ENCODE data around the gene GPN1. TPM values are rescaled to one million over a fixed set of nuclear protein-coding genes. Genes with fewer than 3 reads are reported as not detected.

GPN1 gene
- total and polyA plus RNA-seq, 2 experiments from 2014 or later, result 23.7 to 40.3 TPM

- H3K36me3 Mint-ChIP-seq (ENCODE audit: low read depth), result peaks cover 36% of the 10 kb centered on the region
- Histone ChIP-seq H3K79me2 (replicated peaks; ENCODE audit: insufficient read depth) (peaks cover 27% of the 10 kb centered on the region), H3K4me1 (ENCODE audit: insufficient read depth) (peaks cover 14% of the 10 kb centered on the region), H3K4me2 (no peak overlapping the region), H3K27me3 (ENCODE audit: insufficient read depth) (no peaks in the 10 kb centered on the region), H4K20me1 (replicated peaks; ENCODE audit: insufficient read depth) (no peaks in the 10 kb centered on the region; the same call in 1 of the 2 replicates), H3K27ac (ENCODE audit: low read depth) (no peak overlapping the region), H3K4me3 (no peak overlapping the region), H3F3A (replicated peaks; ENCODE audit: low read depth) (no peaks in the 10 kb centered on the region), H2AFZ (no peak overlapping the region), H3K36me3 (ENCODE audit: insufficient read depth) (peaks cover 6% of the 10 kb centered on the region; the same call in 1 of the 2 replicates), H3K9me2 (ENCODE audit: insufficient read depth) (no peaks in the 10 kb centered on the region)
- no peak for ATAC-seq
- TF ChIP-seq POLR2AphosphoS5 (IDR thresholded peaks at IDR 0.05; ENCODE audit: low read depth) (no peak), EZH2 (IDR thresholded peaks at IDR 0.05; ENCODE audit: low read depth, unreplicated experiment) (no peak), ZNF462 (CRISPR knock-in tag; IDR thresholded peaks at IDR 0.05) (no peak), CREB1 (CRISPR knock-in tag; IDR thresholded peaks at IDR 0.05; ENCODE audit: low read depth) (no peak), JUNB (IDR thresholded peaks at IDR 0.05; ENCODE audit: unreplicated experiment) (no peak)
- DNase-seq (ENCODE audit: low spot score), result no peak
- H3K4me3 Mint-ChIP-seq, result no peak overlapping the region; the same call in 2 of the 3 replicates
- peaks cover 8% of the 10 kb centered on the region; the same call in 1 of the 3 replicates for H3K4me1 Mint-ChIP-seq
- H3K9me3 Mint-ChIP-seq, result no peaks in the 10 kb centered on the region; the same call in 2 of the 3 replicates
- peaks cover 7% of the 10 kb centered on the region for H3K27me3 Mint-ChIP-seq (ENCODE audit: insufficient read depth, low read depth, poor library complexity)
- no peak overlapping the region for H3K27ac Mint-ChIP-seq
Measured at GRCh38 chr2:27661371-27661770, 32.5 kb downstream of the GPN1 start.

Data from GM23338 (cell line).